NB4 (cell line): ENCODE data around the gene CHIA.

Source experiments
- DNase-seq: peaks from one replicate; pipeline ENCODE4 v3.0.0; 2010; ENCODE audit warnings: low read depth
- H3K4me3 ChIP-seq: one replicate; pipeline ENCODE4 v1.5.1; 2011; ENCODE audit warnings: mild to moderate bottlenecking, low read depth, low read length, moderate library complexity
- MAX ChIP-seq: IDR thresholded peaks from 2 replicates; pipeline ENCODE4 v1.6.1; 2011; ENCODE audit warnings: low read depth, low read length
- MYC ChIP-seq: IDR thresholded peaks from 2 replicates; pipeline ENCODE4 v1.6.1; 2011; ENCODE audit warnings: low read depth, low read length
- POLR2A ChIP-seq: IDR thresholded peaks from 2 replicates; pipeline ENCODE4 v1.6.1; 2011; ENCODE audit warnings: mild to moderate bottlenecking; ENCODE audit not compliant: insufficient read length; ENCODE audit errors: extremely low read depth
- TF ChIP-seq, protein P1 (sequence below): IDR thresholded peaks from one replicate; pipeline ENCODE4 v1.5.1; 2012; ENCODE audit warnings: low read depth, low read length

Gene CHIA

GRCh38 chr1:111270771-111271463 is 19.7 kb upstream of the CHIA start:
- no peak overlapping the region for H3K4me3 ChIP-seq
- TF ChIP-seq MAX (no peak), MYC (no peak), POLR2A (no peak)
- TF ChIP-seq, protein P1, sequence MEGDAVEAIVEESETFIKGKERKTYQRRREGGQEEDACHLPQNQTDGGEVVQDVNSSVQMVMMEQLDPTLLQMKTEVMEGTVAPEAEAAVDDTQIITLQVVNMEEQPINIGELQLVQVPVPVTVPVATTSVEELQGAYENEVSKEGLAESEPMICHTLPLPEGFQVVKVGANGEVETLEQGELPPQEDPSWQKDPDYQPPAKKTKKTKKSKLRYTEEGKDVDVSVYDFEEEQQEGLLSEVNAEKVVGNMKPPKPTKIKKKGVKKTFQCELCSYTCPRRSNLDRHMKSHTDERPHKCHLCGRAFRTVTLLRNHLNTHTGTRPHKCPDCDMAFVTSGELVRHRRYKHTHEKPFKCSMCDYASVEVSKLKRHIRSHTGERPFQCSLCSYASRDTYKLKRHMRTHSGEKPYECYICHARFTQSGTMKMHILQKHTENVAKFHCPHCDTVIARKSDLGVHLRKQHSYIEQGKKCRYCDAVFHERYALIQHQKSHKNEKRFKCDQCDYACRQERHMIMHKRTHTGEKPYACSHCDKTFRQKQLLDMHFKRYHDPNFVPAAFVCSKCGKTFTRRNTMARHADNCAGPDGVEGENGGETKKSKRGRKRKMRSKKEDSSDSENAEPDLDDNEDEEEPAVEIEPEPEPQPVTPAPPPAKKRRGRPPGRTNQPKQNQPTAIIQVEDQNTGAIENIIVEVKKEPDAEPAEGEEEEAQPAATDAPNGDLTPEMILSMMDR, result no peak
- DNase-seq, result no peak

DNA sequence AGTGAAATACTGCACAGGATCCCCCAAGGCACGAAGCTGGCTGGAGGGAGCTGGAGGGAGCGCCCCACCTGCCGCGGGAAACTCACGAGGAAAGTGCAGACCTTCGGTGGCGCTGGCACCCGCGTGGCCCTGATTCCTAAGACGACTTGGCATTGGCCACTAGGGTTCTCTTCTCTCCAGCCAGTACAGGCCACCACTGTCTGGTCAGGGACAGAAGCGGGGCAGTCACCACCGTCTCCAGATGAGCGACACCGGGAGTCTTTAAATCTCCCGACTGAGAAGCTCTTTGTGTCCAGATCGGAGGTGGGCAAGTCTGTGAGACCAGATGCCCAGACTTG is 19.2 kb upstream of the CHIA start:
- TF ChIP-seq, protein P1, result no peak
- TF ChIP-seq POLR2A, result no peak
- TF ChIP-seq MAX, result no peak
- TF ChIP-seq MYC, result no peak
- no peak for DNase-seq
- no peak overlapping the region for H3K4me3 ChIP-seq

DNA sequence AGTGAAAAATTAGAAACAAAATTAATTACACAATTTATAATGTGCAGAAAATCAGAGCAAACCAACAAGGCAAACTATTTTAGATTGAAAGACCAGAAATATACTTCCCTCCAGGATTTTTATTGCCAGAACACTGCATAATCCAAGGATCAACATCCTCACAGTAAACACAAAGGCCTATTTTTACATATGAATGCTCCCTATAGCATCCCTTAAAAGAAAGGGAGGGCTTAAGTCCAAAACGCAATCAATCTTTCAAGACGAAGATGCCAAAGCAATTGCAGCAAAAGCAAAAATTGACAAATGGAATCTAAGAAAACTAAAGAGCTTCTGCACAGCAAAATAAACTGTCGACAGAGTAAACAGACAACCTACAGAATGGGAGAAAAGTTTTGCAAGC is 18.6 kb upstream of the CHIA start:
- TF ChIP-seq MYC (no peak), MAX (no peak), POLR2A (no peak)
- TF ChIP-seq, protein P1, result no peak
- no peak for DNase-seq
- H3K4me3 ChIP-seq, result no peak overlapping the region

- no peak for DNase-seq
- H3K4me3 ChIP-seq, result no peak overlapping the region
- no peak for TF ChIP-seq MAX
- no peak for TF ChIP-seq MYC
- no peak for TF ChIP-seq POLR2A
- TF ChIP-seq, protein P1, result no peak
Measured at GRCh38 chr1:111274653-111275052, 16.0 kb upstream of the CHIA start.

DNA sequence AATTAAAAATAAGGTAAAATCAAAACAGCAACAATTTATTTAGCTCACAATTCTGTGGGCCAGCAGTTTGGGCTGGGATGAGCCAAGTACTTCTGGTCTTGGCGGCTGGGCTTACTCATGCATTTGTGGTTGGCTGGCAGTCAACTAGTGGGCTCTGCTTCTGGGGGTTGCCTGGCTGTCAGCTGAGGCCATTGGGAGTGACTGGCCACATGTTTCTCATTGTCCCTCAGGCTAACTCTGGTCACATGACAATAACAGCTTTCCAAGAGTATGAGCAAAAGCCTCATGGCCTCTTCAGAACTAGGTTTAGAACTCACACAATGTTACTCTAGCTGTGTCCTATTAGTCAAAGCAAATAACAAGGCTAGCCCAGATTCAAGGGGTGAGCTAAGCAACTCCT is 15.6 kb upstream of the CHIA start:
- peak; percentile 15 for DNase-seq
- TF ChIP-seq, protein P1, result no peak
- TF ChIP-seq MAX, result no peak
- no peak for TF ChIP-seq POLR2A
- no peak for TF ChIP-seq MYC
- H3K4me3 ChIP-seq, result no peak overlapping the region
